ENCODE measurements around the gene CTAG1A. TPM values are rescaled to one million over a fixed set of nuclear protein-coding genes. Genes with fewer than 3 reads are reported as not detected.
"Not testable (repeated sequence)": the region's sequence is repeated elsewhere in the genome, so short reads cannot be mapped to it uniquely, and the experiment has no call there.

CTAG1A gene
- polyA plus RNA-seq, 10 donors: not detected

GRCh38 chrX:154611146-154611545 lies 26.2 kb downstream of the CTAG1A start:
- DNase-seq: not testable (repeated sequence)

GRCh38 chrX:154613586-154613985 lies 28.7 kb downstream of the CTAG1A start:
- DNase-seq: not testable (repeated sequence)

GRCh38 chrX:154619182-154619581 lies 34.2 kb downstream of the CTAG1A start, which contains the start of gene CTAG1B:
Gene CTAG1B, minus strand, starts transcription at chrX:154619282. Its CDS starts 64 bp downstream, at chrX:154619218.
- not testable (repeated sequence) for DNase-seq

- DNase-seq: not testable (repeated sequence)
These were observed 36.0 kb downstream of the CTAG1A start for GRCh38 chrX:154620767-154621414.

- DNase-seq: not testable (repeated sequence)
These were observed 44.0 kb downstream of the CTAG1A start for GRCh38 chrX:154628960-154629359.

- DNase-seq: not testable (repeated sequence)
These were observed 46.0 kb downstream of the CTAG1A start for GRCh38 chrX:154630949-154631348.

- DNase-seq: not testable (repeated sequence)
These were observed 48.7 kb downstream of the CTAG1A start for GRCh38 chrX:154633661-154634060.

Other genes starting within 250 kb of the CTAG1A start
- 100 to 1,000 TPM; 198 to 402 (median 274) TPM for gene FLNA, start 210.5 kb upstream of the CTAG1A start, polyA plus RNA-seq (ENCODE audit: insufficient read length in 10 of 10)
- gene EMD, start 205.8 kb upstream of the CTAG1A start, polyA plus RNA-seq (ENCODE audit: insufficient read length in 10 of 10): 10 to 100 TPM; 39.6 to 54.1 (median 46.9) TPM
- 1,000 to 10,000 TPM; 4,675 to 6,417 (median 5,723) TPM for gene RPL10, start 186.8 kb upstream of the CTAG1A start, polyA plus RNA-seq (ENCODE audit: insufficient read length in 10 of 10)
- gene DNASE1L1, start 175.9 kb upstream of the CTAG1A start, polyA plus RNA-seq (ENCODE audit: insufficient read length in 10 of 10): 10 to 100 TPM; 15.0 to 37.2 (median 32.3) TPM
- 10 to 100 TPM; 15.5 to 38.3 (median 25.9) TPM for gene TAFAZZIN, start 173.6 kb upstream of the CTAG1A start, polyA plus RNA-seq (ENCODE audit: insufficient read length in 10 of 10)
- gene ATP6AP1, start 156.5 kb upstream of the CTAG1A start, polyA plus RNA-seq (ENCODE audit: insufficient read length in 10 of 10): 10 to 100 TPM; 52.3 to 72.3 (median 59.8) TPM
- 100 to 1,000 TPM in 1 of 10 donors, 10 to 100 TPM in 9; 71.8 to 116 (median 84.7) TPM for gene GDI1, start 148.0 kb upstream of the CTAG1A start, polyA plus RNA-seq (ENCODE audit: insufficient read length in 10 of 10)
- 10 to 100 TPM; 48.1 to 69.6 (median 57.6) TPM for gene FAM50A, start 141.0 kb upstream of the CTAG1A start, polyA plus RNA-seq (ENCODE audit: insufficient read length in 10 of 10)
- gene PLXNA3, start 126.9 kb upstream of the CTAG1A start, polyA plus RNA-seq (ENCODE audit: insufficient read length in 10 of 10): 10 to 100 TPM; 29.4 to 55.6 (median 33.2) TPM
- gene LAGE3, start 105.9 kb upstream of the CTAG1A start, polyA plus RNA-seq (ENCODE audit: insufficient read length in 10 of 10): 10 to 100 TPM in 7 of 10 donors, 1 to 10 TPM in 3; 8.4 to 16.6 (median 11.3) TPM
- gene UBL4A, start 98.5 kb upstream of the CTAG1A start, polyA plus RNA-seq (ENCODE audit: insufficient read length in 10 of 10): 10 to 100 TPM; 18.4 to 29.0 (median 23.5) TPM
- gene SLC10A3, start 94.5 kb upstream of the CTAG1A start, polyA plus RNA-seq (ENCODE audit: insufficient read length in 10 of 10): 10 to 100 TPM in 8 of 10 donors, 1 to 10 TPM in 2; 9.1 to 17.4 (median 12.2) TPM
- 10 to 100 TPM; 21.6 to 33.9 (median 26.2) TPM for gene FAM3A, start 68.9 kb upstream of the CTAG1A start, polyA plus RNA-seq (ENCODE audit: insufficient read length in 10 of 10)
- 10 to 100 TPM; 10.0 to 17.7 (median 13.1) TPM for gene G6PD, start 38.3 kb upstream of the CTAG1A start, polyA plus RNA-seq (ENCODE audit: insufficient read length in 10 of 10)
- 10 to 100 TPM; 11.0 to 14.2 (median 12.9) TPM for gene IKBKG, start 37.5 kb upstream of the CTAG1A start, polyA plus RNA-seq (ENCODE audit: insufficient read length in 10 of 10)
- gene CTAG1B, start 34.1 kb downstream of the CTAG1A start, polyA plus RNA-seq (ENCODE audit: insufficient read length in 10 of 10): not detected
- gene CTAG2, start 68.4 kb downstream of the CTAG1A start, polyA plus RNA-seq (ENCODE audit: insufficient read length in 10 of 10): not detected
- 10 to 100 TPM in 1 of 10 donors, 1 to 10 TPM in 9; 3.2 to 11.3 (median 5.8) TPM for gene GAB3, start 165.9 kb downstream of the CTAG1A start, polyA plus RNA-seq (ENCODE audit: insufficient read length in 10 of 10)
- 10 to 100 TPM; 29.8 to 46.1 (median 38.4) TPM for gene DKC1, start 177.7 kb downstream of the CTAG1A start, polyA plus RNA-seq (ENCODE audit: insufficient read length in 10 of 10)
- 10 to 100 TPM; 14.6 to 36.4 (median 20.3) TPM for gene MPP1, start 220.4 kb downstream of the CTAG1A start, polyA plus RNA-seq (ENCODE audit: insufficient read length in 10 of 10)
- not detected for gene SMIM9, start 249.5 kb downstream of the CTAG1A start, polyA plus RNA-seq (ENCODE audit: insufficient read length in 10 of 10)